Retinal pigment epithelial cell (primary cell): ENCODE results near the gene SHC3.

ENCODE experiments used
- DNase-seq: peaks from one replicate; pipeline ENCODE4 v3.0.0-alpha.2; 2010; ENCODE audit warnings: low read depth
- H3K4me3 ChIP-seq: 2 replicates; pipeline ENCODE4 v1.5.1; 2011; ENCODE audit warnings: mild to moderate bottlenecking, low read length, control low read depth, moderate library complexity
- TF ChIP-seq, protein P1 (sequence below): conservative IDR thresholded peaks from 2 replicates; pipeline ENCODE4 v1.5.1; 2011; ENCODE audit warnings: low read depth, low read length, control low read depth, inconsistent platforms

SHC3 gene, protein sequence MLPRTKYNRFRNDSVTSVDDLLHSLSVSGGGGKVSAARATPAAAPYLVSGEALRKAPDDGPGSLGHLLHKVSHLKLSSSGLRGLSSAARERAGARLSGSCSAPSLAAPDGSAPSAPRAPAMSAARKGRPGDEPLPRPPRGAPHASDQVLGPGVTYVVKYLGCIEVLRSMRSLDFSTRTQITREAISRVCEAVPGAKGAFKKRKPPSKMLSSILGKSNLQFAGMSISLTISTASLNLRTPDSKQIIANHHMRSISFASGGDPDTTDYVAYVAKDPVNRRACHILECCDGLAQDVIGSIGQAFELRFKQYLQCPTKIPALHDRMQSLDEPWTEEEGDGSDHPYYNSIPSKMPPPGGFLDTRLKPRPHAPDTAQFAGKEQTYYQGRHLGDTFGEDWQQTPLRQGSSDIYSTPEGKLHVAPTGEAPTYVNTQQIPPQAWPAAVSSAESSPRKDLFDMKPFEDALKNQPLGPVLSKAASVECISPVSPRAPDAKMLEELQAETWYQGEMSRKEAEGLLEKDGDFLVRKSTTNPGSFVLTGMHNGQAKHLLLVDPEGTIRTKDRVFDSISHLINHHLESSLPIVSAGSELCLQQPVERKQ

DNA sequence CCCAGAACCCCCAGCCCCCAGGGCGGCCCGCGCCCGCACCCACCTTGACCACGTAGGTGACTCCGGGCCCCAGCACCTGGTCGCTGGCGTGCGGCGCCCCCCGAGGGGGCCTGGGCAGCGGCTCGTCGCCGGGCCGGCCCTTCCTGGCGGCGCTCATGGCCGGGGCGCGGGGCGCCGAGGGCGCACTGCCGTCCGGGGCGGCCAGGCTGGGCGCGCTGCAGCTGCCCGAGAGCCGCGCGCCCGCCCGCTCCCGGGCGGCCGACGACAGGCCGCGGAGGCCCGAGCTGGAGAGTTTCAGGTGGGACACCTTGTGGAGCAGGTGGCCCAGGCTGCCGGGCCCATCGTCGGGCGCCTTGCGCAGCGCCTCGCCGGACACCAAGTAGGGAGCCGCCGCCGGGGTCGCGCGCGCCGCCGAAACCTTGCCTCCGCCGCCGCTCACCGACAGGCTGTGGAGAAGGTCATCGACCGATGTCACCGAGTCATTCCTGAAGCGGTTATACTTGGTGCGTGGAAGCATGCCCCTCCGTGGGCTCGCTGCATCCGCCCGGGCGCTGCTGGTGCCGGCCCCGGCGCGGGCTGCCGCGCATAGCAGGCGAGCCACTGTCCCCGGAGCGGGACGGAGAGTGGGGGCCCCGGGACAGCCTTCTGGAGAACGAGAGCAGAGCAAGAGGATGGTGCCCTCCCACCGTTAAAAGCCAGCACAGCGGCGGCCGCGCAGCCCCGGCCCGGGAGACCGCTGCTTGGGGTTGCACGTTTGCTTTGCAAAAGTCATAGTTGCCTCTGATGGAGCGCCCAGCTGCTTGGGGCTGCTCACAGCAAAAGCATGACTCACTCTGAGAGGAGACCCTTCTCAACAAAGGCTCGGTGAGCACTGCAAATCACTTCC lies at the start of gene SHC3:
TSS of gene SHC3 (minus strand) at position 875 of the 886 bp plus-strand sequence. CDS start at position 517, 358 bp downstream.
- TF ChIP-seq, protein P1, sequence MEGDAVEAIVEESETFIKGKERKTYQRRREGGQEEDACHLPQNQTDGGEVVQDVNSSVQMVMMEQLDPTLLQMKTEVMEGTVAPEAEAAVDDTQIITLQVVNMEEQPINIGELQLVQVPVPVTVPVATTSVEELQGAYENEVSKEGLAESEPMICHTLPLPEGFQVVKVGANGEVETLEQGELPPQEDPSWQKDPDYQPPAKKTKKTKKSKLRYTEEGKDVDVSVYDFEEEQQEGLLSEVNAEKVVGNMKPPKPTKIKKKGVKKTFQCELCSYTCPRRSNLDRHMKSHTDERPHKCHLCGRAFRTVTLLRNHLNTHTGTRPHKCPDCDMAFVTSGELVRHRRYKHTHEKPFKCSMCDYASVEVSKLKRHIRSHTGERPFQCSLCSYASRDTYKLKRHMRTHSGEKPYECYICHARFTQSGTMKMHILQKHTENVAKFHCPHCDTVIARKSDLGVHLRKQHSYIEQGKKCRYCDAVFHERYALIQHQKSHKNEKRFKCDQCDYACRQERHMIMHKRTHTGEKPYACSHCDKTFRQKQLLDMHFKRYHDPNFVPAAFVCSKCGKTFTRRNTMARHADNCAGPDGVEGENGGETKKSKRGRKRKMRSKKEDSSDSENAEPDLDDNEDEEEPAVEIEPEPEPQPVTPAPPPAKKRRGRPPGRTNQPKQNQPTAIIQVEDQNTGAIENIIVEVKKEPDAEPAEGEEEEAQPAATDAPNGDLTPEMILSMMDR: no peak
- H3K4me3 ChIP-seq: peak within 1 kb of the TSS; percentile 62
- DNase-seq: no peak

DNA sequence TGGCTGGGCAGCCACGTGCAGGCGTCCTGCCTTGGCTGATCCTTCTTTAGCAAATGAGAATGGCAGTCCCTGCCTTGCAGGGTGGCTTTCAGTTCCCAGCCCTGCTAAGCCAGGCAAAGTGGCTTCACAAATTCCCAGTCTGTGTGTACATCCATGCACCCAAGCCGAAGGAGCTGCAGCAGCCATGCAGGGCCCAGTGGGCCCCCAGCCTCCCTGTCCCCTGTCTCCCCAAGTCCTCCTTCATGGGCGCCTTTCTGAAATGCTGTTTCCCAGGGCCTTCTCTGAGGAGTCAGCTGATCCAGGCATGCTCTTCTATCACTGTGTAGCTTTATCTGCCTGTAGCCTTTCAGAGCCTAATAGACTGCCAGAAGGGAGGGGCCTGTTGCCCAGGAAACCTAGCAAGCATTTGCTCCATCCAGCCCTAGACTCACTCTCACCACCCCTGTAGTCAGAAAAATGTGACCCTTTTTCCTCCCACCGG lies 47.4 kb upstream of the SHC3 start:
- DNase-seq: peak; percentile 20
- TF ChIP-seq, protein P1: no peak
- no peak overlapping the region for H3K4me3 ChIP-seq

DNA sequence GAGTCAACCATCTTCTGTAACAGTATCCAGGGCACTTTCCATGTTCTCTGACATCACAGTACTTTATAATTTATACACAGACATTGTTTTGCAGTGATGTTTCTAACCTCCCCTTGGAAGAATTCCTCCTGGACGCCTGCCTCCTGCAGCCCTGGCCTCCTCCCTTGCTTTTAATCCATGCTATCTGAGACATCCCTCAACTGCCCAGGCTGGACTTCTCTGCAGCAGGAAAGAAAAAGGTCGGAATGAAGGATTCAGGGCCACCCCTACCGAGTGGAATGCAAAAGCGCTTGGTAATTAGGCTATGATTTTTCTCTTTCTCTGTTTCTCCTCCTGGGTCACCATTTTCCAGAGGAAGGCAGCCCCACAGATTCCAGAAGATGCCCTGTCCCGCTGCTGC lies 47.0 kb upstream of the SHC3 start:
- DNase-seq: no peak
- TF ChIP-seq, protein P1: peak; percentile 43
- H3K4me3 ChIP-seq: no peak overlapping the region

DNA sequence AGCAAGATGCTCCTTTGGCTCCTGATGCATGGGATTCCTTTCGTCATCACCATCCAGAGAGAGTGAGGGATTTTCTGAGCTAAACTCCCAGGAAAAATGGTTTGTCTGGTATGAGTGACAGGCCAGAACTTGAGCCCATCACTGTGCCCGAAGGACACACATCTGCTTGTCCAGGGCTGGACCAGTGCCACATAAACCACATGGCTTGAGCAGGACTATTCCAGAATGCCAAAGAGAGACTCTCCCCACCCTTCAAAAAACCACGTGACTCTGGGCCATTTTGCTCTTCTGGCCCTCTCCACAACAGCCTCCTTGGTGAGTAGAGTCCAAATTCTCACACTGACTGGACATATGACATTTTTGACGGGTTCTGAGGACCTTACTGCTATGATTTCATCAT lies 46.4 kb upstream of the SHC3 start:
- no peak overlapping the region for H3K4me3 ChIP-seq
- no peak for DNase-seq
- TF ChIP-seq, protein P1: no peak

DNA sequence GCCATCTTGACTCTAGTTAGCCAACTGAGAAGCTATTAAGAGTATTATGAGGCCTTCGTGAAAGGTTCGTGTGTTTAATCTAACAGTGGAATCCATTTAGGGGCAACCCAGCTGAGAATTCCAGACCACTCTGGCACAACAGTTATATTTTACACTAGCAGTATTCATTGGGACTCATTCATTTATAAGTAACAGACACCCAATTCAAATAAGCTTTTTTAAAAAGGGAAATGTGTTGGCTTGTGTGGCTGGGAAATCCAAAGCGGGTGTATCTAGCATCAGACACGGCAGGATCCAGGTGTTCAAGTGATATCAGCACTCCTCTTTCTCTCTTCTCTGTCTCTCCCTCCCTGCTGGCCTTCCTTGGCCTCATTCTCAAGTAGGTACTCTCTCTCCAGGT lies 46.0 kb upstream of the SHC3 start:
- H3K4me3 ChIP-seq: no peak overlapping the region
- TF ChIP-seq, protein P1: no peak
- DNase-seq: no peak

DNA sequence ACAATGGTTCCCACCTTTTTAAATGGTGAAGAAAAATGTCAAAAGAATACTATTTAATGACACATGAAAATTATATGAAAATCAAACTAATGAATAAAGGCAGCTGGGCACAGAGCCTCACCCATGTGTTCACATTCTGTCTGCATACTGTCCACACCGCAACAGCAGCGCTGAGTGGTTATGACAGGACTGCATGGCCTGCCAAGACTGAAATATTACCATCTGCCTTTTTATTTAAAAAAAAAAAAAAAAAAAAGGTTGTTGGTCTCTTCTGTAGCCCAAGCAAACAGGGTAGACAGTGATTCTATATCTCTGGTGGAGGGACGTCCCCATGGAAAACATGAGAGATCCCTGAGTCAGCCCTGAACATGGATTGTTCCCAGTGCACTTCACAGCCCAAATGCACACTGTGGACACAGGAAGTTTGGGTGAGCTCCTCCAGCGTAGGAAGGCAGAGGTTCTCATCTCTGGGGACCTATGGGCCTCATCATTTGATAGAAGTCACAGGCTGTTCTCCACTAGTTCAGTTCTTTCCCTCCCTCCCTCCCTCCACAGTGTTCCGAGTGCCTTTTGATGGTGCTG lies 44.9 kb upstream of the SHC3 start:
- DNase-seq: no peak
- H3K4me3 ChIP-seq: no peak overlapping the region
- TF ChIP-seq, protein P1: no peak
